ENCODE measurements around the gene RNGTT. TPM values are rescaled to one million over a fixed set of nuclear protein-coding genes. Genes with fewer than 3 reads are reported as not detected.

The RNGTT gene
- total and polyA plus RNA-seq, 10 of the 15 experiments (the other 5 are each of a cell fraction or from before 2014, with no cell fraction given) = 7.7 to 30.4 (median 22.2) TPM

- SMC1A ChIA-PET (ENCODE audit: uncharacterized antibody, unreplicated experiment) = interaction anchor here (0.9 to 2.9 kb wide), 7 partner anchors 9 to 239 kb away, joined by 3 to 9 read pairs (median 4); no protein-coding TSS in a partner anchor
- in situ Hi-C loops (cut with MboI) = no loop called here
- no peak for FAIRE-seq
Observed at GRCh38 chr6:88748141-88748540, 215.3 kb downstream of the RNGTT start.

More at GRCh38 chr6:88748141-88748540, 215.3 kb downstream of the RNGTT start:
- ATAC-seq (no peak), DNase-seq (ENCODE audit: low read depth, low spot score) (no peak)
- 100% methylated on average over 2 of the region's 2 CpGs for WGBS (ENCODE audit: insufficient coverage, insufficient replicate concordance, low lambda C conversion rate, missing lambda C conversion rate)
- TF ChIP-seq RCOR1 (conservative IDR thresholded peaks at IDR 0.05; ENCODE audit: low read depth, low read length) (no peak), NFYA (IDR thresholded peaks at IDR 0.05; ENCODE audit: borderline replicate concordance, low read depth, low read length) (no peak), ZNF217 (IDR thresholded peaks at IDR 0.05) (no peak), IRF3 (IDR thresholded peaks at IDR 0.05) (no peak)
- TF ChIP-seq, protein P1, sequence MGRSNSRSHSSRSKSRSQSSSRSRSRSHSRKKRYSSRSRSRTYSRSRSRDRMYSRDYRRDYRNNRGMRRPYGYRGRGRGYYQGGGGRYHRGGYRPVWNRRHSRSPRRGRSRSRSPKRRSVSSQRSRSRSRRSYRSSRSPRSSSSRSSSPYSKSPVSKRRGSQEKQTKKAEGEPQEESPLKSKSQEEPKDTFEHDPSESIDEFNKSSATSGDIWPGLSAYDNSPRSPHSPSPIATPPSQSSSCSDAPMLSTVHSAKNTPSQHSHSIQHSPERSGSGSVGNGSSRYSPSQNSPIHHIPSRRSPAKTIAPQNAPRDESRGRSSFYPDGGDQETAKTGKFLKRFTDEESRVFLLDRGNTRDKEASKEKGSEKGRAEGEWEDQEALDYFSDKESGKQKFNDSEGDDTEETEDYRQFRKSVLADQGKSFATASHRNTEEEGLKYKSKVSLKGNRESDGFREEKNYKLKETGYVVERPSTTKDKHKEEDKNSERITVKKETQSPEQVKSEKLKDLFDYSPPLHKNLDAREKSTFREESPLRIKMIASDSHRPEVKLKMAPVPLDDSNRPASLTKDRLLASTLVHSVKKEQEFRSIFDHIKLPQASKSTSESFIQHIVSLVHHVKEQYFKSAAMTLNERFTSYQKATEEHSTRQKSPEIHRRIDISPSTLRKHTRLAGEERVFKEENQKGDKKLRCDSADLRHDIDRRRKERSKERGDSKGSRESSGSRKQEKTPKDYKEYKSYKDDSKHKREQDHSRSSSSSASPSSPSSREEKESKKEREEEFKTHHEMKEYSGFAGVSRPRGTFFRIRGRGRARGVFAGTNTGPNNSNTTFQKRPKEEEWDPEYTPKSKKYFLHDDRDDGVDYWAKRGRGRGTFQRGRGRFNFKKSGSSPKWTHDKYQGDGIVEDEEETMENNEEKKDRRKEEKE (IDR thresholded peaks at IDR 0.05) = no peak
- no peak overlapping the region for H3K27ac ChIP-seq (ENCODE audit: control insufficient read depth, insufficient read depth)
- no peak overlapping the region for H3K4me3 ChIP-seq
- ChIA-PET RAD21 (ENCODE audit: unreplicated experiment) (no interaction called here), CTCF (interaction anchor here (0.7 to 1.4 kb wide), 4 partner anchors 9 to 1014 kb away, joined by 3 to 5 read pairs (median 4); no protein-coding TSS in a partner anchor), POLR2A (interaction anchor here (1.2 kb wide), 1 partner anchor 10 kb away, joined by 4 read pairs; no protein-coding TSS in a partner anchor)
- H4K20me1 ChIP-seq (ENCODE audit: control insufficient read depth, insufficient read depth) = no peaks in the 10 kb centered on the region
- no peak overlapping the region for H2AFZ ChIP-seq (ENCODE audit: control insufficient read depth, low read depth, low read length)
- no peaks in the 10 kb centered on the region for H3K27me3 ChIP-seq (replicated peaks in 1 of 2; ENCODE audit: control insufficient read depth in 2 of 2, insufficient read depth in 2 of 2, low read length in 1 of 2)
- H3K9ac ChIP-seq (ENCODE audit: control insufficient read depth, insufficient read depth, low read length) = no peak overlapping the region
- H3K4me1 ChIP-seq (ENCODE audit: control insufficient read depth, insufficient read depth, low read length) = no peaks in the 10 kb centered on the region
- intact Hi-C loops (cut with micrococcal nuclease; ENCODE audit: unreplicated experiment) = no loop called here
- H3K79me2 ChIP-seq (ENCODE audit: control insufficient read depth, insufficient read depth, low read length) = no peaks in the 10 kb centered on the region
- BruUV-seq (replicated peaks) = no TSS peak
- H3K36me3 ChIP-seq (ENCODE audit: control insufficient read depth in 2 of 2, insufficient read depth in 2 of 2, low read length in 1 of 2) = no peaks in the 10 kb centered on the region; a peak in 1 of 4 replicates
- H3K9me3 ChIP-seq (replicated peaks; ENCODE audit: control insufficient read depth, insufficient read depth, low read length) = no peaks in the 10 kb centered on the region
- no peak overlapping the region for H3K4me2 ChIP-seq (ENCODE audit: control insufficient read depth, insufficient read depth)
